NCI-H1694 treated with DMSO at 0.1 percent for 48 hours (cell line): ENCODE results near the gene APCDD1.
"Not testable (repeated sequence)": the region's sequence is repeated elsewhere in the genome, so short reads cannot be mapped to it uniquely, and the experiment has no call there.

ENCODE experiments used
- DNase-seq: peaks from one replicate; lab custom pipeline; 2025; lab: John Stamatoyannopoulos, UW

APCDD1 gene

DNA sequence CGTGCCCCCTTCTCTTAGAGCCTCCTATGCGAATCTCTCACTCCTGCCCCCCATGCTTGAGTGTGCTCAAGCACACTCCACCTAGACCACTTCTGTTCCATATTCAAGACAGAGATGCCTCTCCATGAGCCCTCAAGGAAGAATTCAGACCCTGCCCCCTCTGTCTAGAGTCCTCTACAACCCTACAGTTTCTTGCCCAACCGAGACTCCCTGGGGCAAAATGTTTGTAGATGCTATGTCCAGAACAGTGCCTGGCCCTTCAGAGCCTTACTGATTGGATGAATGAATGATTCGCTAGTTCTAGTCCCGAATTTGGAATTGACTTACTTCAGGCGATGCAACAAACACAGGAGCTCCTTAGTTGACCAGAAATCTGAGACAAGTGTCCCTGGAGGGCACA is 8.7 kb downstream of the APCDD1 start:
- no peak for DNase-seq

DNA sequence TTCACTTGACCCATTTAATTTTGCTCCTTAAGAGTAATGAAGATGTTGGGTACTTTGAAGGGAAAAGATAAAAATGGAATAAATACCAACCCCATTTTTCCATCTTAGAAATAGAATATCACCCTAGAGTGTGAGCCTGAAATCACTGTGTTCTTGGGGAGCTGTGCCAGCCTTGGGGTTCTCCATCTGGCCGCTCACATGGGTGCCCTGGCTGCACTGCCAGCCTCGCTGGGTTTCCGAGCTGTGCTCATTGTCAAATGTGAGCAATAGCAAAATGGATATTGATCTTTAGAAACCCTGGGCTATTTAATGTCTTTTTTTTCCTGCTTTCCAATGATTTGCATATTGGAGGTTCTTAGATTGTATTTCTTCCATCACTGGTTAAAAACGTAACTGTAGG is 9.3 kb downstream of the APCDD1 start:
- DNase-seq = no peak

DNA sequence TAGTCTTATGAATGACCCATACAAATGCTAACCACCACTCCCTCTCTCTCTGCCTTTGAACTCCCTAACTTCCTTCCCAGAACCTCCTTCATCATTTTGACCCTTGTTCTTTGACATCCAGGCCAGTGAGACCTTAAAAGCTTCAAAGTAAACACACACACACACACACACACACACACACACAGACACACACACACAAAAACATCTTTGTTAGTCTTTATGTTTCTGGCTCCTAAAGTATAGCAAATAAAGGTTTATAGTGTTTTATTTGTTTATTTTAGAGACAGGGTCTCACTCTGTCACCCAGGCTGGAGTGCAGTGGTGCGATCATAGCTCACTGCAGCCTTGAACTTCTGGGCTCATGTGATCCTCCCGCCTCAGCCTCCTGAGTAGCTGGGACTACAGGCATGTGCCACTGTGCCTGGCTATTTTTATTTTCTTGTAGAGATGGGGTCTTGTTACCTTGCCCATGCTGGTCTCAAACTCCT is 9.8 kb downstream of the APCDD1 start:
- not testable (repeated sequence) for DNase-seq

DNA sequence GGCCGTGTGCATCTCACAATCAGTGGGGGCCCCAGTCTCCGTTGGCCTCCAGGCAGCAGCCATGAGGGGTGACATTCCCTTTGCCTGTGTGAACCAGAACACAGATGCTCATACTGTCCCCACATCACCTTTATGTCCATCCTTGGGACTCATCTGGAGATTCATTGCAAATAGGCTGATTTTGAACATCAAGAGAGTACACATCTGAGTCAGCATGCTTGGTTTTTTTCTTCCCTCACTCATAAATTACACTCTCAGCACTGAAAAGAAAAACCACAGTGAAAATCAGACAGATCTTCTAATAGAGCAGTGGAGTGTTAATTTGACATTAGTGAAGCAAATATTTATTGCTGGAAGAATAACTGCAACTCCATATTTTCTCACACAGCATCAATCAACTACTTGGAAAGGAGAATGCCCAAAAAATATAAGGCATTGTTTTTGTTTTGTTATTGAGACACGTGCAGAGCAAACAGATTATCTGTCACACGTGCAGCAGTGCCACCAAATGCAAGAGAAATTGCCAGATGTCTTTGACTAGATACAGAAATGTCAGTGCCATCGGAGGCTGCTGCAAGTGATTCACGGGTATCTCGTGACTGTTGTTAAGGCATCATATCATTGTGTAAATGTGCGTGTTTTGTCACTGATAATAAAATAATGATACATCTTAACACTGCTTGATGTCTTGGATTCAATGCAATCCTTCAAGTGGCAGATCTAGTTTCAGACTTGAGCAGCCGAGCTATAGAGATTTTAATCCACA is 10.9 kb downstream of the APCDD1 start:
- DNase-seq = no peak

DNA sequence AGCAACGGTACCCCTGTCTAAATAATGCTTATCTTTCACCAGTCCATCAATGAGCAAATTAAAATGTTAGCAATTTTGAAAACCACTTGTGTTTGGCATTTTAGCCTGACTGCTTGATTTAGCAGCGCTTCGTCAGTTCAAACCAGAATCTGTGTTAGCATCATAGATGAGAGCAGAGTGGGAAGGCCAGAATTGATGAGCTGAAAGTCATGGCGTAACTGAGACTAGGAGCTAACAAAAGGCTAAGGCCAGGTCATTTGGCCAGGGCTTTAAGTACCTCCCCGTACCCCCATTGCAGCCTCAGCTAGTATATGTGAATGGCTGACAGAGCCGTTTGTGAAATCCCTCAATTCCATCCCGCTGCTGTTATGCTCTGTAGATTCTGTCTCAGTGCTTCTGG is 16.0 kb downstream of the APCDD1 start:
- DNase-seq = no peak

DNA sequence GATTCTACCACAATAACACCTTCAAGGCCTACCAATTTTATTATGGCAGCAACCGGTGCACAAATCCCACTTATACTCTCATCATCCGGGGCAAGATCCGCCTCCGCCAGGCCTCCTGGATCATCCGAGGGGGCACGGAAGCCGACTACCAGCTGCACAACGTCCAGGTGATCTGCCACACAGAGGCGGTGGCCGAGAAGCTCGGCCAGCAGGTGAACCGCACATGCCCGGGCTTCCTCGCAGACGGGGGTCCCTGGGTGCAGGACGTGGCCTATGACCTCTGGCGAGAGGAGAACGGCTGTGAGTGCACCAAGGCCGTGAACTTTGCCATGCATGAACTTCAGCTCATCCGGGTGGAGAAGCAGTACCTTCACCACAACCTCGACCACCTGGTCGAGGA is 17.1 kb downstream of the APCDD1 start:
- DNase-seq = no peak

DNA sequence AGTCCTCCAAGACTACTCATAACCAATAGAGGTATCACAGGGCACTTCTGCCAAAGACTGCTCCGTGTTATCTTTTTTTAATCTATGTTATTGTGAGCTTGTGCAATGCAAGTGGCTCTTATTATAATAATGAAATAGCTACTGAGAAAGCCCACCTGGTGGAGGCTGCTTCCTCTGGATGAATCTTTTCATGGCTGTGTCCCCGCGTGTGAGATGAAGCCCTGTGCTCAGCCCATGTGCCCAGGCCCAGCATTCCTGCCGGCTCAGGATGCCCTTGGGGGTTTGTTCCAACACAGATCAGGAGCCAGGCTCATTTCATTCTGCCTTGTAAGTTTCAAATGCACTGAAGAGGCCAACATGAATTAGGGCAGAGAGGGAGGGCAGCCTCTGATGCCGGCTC is 18.7 kb downstream of the APCDD1 start:
- DNase-seq = no peak

DNA sequence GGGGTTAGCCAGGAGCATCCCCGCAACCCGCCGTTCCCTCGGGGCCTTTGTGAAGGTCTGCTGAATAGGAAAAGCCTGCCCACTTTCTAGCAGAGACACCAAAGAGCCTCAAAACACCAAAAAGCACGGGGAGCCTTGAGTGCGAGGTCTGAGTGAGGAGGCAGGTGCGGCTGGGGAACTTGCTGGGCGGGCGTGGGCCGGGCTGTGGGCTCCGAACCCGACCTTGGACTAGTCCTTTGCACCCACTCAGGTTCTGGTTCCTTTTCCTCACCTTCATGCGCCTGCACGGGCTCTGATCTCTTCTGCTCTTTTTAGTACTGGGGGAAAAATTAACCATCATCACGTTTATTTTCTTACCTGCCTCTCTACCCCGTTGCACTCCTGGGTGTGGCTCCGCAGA is 19.9 kb downstream of the APCDD1 start:
- DNase-seq = no peak

DNA sequence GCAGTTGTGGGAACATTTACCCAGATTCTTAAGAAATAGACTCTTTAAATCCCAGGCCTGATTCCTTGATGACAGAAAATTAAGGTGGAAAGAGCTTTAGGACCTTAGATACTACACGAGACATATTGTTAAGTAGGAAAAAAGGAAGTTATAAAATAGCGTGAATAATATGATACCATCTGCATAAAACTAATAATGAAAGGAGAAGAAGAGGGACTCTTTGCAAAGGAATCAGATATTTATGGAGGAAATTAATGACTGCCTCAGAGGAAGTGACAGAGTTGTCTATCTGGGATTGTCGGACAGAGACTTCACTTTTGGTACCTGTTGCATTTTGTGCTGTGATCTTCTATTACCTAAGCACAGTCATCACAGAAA is 20.8 kb downstream of the APCDD1 start:
- DNase-seq = no peak

DNA sequence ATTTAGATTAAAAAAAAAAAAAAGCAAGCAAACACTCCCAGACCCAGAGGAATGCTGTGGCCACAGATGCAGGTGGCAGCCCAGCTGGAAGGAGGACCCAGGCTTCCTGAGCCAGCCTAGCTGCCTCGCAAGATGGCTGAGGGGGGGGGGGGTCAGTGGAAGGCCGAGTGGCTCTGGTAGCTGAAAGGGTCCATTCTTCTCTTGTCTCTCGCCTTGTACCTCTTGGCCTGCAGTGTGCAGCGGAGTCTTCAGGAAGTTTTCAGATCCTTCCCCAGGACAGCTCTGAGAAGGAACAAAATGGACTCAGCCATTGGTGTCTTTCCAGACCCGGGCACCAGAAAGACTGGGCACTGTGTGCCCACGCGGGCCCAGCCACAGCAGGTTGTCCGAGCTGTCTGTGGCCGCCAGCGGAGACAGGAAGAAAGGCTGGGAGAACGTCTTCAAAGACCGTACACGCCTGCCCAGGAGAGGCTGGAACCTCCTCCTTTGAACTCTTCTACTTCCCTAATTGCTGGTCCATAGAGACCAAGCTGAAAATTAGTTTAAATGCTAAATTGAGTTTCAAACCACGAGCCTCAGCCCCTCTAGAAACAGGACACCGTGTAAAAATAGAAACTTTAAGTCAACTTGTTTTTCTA is 21.3 kb downstream of the APCDD1 start:
- no peak for DNase-seq

DNA sequence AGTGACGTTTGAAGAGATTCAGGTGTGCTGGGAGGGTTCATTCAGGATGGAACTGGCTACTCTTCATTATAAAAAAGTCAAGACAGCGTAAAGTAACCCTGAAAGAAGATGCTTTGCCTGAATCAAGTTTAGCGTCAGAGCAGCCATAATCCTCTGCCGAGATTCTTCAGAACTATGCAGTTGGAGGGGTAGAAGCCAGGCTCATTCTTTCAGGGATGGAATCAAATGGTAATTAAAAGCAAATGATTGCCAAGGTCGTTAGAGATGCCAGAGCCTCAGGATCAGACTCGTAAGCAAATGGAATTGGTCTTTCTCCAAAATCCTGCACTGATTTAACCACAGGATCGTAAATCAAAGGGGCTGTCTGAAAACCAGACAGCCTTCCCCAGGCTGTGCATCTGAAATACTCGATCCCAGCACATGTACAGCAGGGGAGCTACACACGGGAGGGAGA is 21.9 kb downstream of the APCDD1 start:
- DNase-seq = peak; percentile 64

DNA sequence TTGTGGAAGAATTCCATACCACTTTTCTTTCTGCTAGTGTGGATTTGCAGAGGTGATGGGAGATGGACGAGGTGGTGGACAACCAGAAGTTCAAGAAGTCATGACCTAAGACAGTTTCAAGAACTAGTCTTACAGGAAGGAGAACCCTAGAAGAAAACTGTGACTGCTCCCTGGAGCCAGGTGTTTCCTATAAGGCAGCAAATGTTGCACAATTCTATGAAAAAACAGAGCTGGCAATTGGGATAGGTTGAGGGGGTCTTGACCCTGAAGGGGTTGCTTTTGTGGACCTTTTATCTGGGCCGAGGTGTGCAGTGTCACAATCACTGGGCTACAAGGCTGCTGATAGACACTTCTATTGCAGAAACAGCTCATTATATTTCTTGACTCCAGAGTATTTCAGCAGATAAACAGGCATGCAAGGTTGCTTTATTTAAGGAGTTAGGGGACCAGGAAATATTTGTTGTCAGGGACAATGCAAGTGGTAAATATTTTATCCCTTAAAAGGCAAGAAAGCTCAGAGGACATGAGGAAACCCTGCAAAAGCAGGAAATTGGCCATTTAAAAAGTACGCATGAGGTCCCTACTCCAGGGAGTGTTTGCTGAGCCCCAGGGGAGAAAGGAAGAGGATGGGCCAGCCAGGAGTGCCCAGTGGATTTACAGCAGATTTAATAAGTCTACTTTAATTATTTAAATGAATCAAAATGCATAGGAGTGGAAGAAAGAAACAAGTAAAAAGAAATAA is 22.9 kb downstream of the APCDD1 start:
- no peak for DNase-seq

DNA sequence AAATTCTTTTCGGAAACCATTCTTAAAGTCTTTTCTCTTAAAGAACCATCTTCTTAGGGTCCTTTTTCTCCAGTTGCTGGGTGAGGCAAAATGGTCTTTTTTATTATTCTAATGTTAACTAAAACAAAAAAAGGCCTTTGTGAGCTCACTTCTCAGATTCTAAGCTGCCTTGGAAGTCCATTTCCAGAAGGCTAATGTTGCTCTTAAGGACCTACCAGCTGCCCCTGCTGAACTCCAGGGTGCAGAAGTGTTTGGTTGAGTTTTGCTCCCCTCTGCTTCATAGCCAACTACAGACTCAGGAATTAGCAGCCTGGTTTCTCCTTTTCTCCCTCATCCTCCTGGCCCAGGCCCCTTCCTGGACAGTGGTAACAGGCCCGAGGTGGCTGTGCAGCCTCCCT is 23.4 kb downstream of the APCDD1 start:
- no peak for DNase-seq

DNA sequence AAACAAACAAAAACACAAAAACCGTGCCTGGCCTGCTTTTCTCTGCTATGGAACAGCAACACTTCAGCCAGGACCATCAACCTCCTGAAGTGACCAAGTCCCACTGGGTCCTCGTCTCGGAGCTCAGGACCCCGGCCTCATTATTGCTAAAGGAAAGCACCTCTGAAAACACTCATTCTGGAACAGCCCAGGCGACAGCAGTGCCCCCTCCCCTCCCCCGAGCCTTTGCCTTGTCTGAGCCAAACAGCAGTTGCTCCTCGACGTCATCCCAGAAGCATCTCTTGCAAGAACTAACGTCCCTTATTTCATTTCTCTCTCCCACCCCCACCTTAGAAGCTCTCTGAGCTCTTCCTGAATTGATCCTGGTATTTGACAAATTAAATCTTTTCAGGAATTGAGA is 27.4 kb downstream of the APCDD1 start:
- no peak for DNase-seq

DNA sequence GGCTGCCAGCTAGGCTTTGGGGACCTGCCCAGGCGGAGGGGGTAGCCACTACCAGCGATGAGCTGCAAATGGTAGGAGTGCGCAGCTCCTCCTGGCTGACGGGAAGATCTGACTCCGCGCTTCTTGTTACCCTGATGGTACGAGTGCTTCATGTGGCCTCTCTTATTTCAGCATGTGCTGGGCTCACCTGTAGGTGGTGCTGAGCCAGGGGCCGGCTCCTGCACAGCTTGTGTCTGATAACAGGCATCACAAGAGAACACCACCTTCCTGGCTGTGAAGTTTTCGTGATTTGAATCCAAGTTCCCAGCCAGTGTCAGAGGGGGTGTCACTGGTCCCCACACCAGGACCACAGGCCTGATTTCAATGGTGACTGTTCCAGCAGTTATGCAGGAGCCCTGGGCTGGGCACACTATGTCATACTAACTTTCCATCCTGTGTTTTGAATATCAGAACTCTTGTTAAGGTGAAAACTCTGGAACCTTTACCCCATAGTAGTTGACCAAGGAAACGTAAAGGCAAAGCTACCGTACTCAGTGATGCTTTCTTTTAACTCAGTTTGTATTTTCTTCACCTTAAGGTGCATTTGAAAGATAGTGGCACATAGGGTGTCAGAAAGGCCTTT is 28.0 kb downstream of the APCDD1 start:
- DNase-seq = no peak

DNA sequence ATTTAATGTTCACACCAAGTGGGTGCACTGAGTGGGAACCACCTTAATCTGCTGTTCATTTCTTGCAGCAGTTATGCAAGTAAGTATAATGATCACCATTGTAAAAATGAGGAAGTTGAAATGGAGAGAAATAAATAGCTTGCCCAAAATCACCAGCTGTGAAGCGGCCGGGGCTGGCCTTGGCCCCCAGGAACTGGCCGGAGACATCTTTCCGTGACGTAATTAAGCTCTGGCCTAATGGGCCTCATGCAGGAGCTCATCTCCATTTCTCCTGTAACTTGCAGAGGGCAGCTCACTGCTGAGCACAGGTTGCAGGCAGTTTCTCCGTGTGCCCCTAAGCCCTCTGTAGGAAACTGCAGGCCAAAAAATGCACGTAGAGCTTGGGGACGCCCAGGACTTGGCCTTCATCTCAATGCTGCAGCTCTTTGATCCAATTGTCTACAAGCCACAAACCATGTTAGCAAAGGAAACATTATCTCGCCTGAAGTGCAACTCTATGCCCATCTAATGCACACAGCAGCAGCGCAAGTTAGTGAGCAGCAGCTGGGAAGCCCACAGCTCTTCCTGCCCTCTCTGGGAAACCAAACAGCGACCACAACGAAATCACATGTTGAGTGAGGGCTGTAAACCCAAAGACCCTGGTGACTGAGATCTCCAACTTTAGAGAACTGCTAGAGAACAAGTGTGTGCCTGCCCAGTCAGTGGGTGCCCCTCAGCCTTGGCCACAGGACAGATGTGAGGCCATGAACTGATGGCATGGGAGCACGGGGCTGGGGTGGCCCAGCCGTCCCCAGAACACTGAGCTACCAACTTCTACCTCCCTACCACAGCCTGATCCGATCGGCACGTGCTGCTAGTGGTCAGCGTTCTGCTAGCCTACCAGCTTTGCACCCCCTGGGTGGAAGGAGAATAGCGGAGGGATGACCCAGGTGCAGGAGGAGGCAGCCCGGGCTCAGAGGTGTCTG is 28.8 kb downstream of the APCDD1 start:
- DNase-seq = no peak

DNA sequence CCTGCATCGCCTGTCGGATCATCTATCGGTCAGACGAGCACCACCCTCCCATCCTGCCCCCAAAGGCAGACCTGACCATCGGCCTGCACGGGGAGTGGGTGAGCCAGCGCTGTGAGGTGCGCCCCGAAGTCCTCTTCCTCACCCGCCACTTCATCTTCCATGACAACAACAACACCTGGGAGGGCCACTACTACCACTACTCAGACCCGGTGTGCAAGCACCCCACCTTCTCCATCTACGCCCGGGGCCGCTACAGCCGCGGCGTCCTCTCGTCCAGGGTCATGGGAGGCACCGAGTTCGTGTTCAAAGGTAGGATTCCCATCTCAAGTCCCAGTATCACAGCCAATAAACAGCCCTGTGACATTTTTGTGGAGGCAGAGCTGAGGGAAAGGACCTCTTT is 31.0 kb downstream of the APCDD1 start:
- no peak for DNase-seq

DNA sequence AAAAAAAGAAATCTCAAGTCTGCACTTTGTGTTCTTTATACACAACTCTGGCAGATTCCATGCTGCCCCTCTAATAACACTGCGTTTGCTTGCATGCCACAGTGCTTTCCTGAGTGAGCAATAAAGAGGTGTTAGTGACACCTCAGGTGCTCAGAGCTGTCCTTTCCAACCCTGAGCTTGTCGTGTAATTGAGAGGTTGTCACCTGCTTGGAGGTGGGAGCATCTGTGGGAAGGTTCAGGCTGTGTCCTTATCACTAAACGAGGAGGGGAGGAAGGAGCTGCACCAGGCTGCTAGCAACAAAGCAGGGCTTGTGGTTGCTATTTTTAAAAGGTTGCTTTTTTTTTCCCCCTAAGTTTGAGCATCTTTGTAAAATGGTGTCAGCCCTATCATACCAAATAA is 31.9 kb downstream of the APCDD1 start:
- no peak for DNase-seq

DNA sequence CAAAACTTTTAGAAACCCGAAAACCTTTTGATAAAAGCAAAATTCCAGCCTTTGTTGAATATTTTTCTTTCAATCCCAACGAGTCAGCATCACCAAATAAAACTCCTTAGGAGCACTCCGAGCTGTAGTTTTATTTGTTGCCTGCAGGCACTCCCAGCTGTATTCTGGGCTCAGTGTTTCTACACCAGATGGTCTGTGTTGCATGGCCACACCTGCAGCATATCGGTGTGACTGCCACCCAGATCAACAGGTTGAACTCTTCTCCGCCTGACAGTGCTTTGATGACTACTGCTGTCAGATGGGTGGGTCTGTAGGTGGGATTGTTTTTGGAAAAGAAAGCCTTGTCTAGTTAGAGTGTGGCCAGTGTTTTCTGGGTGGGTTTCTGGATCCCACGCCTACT is 32.7 kb downstream of the APCDD1 start:
- peak; percentile 18 for DNase-seq

DNA sequence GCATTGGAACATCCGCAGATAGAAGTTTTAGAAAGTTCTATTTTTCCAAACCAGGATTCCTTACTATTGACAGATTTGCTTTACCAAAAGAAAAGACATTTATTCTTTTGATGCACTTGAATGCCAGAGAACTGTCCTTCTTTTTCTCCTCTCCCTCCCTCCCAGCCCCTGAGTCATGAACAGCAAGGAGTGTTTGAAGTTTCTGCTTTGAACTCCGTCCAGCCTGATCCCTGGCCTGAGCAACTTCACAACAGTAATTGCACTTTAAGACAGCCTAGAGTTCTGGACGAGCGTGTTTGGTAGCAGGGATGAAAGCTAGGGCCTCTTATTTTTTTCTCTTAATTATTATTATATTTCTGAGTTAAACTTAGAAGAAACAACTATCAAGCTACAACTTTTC is 33.6 kb downstream of the APCDD1 start:
- DNase-seq = no peak

DNA sequence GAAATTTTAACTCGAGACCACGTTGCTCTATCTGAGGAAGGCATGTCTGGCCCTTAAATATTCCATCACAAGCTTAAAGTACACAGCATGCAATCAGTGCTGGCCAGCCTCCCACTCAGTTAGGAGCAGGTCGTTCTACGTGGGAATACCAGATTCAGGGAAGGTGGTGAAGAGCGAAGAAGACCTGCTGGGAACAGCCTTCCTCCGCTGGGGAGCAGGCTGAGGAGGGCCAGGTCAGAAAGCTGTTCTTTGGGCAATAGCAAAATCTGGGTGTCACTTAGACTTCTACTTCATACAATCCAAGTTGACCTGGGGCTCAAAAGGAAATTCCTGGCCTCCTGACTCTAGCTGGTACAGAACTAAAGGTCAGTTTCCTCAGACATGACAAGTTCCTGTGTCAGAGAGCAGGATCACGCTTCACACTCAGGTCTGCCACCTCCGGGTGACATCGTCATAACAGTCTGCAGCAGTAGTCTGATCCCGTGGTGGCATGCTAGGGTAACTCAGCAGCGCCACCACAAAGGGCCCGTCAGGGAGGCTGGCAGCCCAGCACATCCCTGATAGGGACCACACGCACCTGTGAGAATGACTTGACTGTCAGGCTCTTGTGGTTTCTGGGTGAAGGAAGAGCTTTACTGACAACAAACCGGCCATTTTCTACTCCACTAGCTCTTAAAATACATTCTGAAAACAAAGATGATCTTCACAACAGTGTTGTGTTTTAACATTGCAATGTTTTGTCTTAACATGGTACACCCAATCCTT is 36.1 kb downstream of the APCDD1 start:
- no peak for DNase-seq
